GM21526 (cell line): ENCODE measurements around the gene GABRA5.

Experiments
- ATAC-seq: cut with Tn5 transposase; IDR thresholded peaks from one replicate; pipeline ENCODE4 v1.9.1; 2021; ENCODE audit warnings: moderate library complexity; ENCODE audit not compliant: unreplicated experiment, low FRiP score

The GABRA5 gene

GRCh38 chr15:26985050-26985449 is 118.2 kb downstream of the GABRA5 start:
- no peak for ATAC-seq

- no peak for ATAC-seq
Observed at GRCh38 chr15:26996250-26996649, 129.4 kb downstream of the GABRA5 start.
